Measurements from ENCODE around the gene CDV3. TPM values are rescaled to one million over a fixed set of nuclear protein-coding genes. Genes with fewer than 3 reads are reported as not detected.
"Not testable (repeated sequence)": the region's sequence is repeated elsewhere in the genome, so short reads cannot be mapped to it uniquely, and the experiment has no call there.

CDV3 gene
- total and polyA plus RNA-seq, 3 donors from 2014 or later = 104 to 179 (median 135) TPM

DNA sequence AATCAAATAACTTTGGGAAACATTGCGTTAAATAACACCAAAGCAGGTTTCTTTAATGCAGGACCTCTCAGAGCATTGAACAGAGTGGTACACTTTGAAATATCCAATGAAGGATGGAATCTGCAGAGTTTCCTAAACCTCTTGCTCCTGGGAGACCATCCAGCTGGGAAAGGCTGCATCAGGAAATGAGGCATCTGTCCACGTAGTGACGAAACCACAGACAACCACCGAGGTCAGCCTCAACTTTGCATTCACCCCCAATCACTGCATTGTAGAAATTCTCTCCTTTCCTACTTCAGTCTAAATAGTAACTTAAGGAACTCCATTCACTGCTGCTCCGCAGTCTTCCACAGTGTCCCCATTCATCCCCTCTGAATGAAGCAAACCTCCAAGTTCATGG is 41.5 kb upstream of the CDV3 start:
- 69 to 72% methylated on average over 5 of the region's 5 CpGs for WGBS, 2 donors
- intact Hi-C loops (cut with DNase I; ENCODE audit: low total_unique reads) = no loop called here
- no peak overlapping the region for H3K27ac ChIP-seq
- no peak for DNase-seq
- TF ChIP-seq POLR2A (IDR thresholded peaks at IDR 0.05) = no peak
- TF ChIP-seq, protein P1, sequence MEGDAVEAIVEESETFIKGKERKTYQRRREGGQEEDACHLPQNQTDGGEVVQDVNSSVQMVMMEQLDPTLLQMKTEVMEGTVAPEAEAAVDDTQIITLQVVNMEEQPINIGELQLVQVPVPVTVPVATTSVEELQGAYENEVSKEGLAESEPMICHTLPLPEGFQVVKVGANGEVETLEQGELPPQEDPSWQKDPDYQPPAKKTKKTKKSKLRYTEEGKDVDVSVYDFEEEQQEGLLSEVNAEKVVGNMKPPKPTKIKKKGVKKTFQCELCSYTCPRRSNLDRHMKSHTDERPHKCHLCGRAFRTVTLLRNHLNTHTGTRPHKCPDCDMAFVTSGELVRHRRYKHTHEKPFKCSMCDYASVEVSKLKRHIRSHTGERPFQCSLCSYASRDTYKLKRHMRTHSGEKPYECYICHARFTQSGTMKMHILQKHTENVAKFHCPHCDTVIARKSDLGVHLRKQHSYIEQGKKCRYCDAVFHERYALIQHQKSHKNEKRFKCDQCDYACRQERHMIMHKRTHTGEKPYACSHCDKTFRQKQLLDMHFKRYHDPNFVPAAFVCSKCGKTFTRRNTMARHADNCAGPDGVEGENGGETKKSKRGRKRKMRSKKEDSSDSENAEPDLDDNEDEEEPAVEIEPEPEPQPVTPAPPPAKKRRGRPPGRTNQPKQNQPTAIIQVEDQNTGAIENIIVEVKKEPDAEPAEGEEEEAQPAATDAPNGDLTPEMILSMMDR (IDR thresholded peaks at IDR 0.05) = no peak
- no peak overlapping the region for H3K4me3 ChIP-seq
- H3K27me3 ChIP-seq = no peaks in the 10 kb centered on the region
- peaks cover 13% of the 10 kb centered on the region for H3K4me1 ChIP-seq
- no peaks in the 10 kb centered on the region for H3K9me3 ChIP-seq
- H3K36me3 ChIP-seq (ENCODE audit: low read depth, missing control alignments) = no peaks in the 10 kb centered on the region

DNA sequence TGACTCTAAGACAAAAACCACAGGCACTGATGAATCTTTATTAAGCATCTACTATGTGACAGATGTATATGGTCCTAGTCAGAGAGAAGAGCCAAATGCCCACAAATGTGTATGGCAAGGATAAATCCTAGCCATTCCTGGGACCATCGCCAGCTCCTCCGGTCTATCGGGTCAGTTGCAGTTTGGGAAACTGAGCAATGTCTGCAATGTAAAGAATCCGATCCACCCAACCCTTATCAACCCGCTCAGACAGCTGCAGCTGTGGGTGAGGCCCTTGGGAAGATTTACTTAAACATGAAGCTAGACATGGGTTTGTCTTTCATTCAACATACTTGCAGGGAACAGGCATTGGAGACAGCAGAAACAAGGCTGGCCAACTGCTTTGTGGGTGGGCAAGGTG is 40.5 kb upstream of the CDV3 start:
- WGBS, 2 donors = 74 to 76% methylated on average over 5 of the region's 5 CpGs
- DNase-seq = no peak
- no peak overlapping the region for H3K4me3 ChIP-seq
- H3K27ac ChIP-seq = no peak overlapping the region
- no peak for TF ChIP-seq POLR2A (IDR thresholded peaks at IDR 0.05)
- TF ChIP-seq, protein P1 (IDR thresholded peaks at IDR 0.05) = no peak
- H3K36me3 ChIP-seq (ENCODE audit: low read depth, missing control alignments) = no peaks in the 10 kb centered on the region
- no peaks in the 10 kb centered on the region for H3K9me3 ChIP-seq
- H3K27me3 ChIP-seq = no peaks in the 10 kb centered on the region
- H3K4me1 ChIP-seq = peaks cover 13% of the 10 kb centered on the region
- intact Hi-C loops (cut with DNase I; ENCODE audit: low total_unique reads) = no loop called here

DNA sequence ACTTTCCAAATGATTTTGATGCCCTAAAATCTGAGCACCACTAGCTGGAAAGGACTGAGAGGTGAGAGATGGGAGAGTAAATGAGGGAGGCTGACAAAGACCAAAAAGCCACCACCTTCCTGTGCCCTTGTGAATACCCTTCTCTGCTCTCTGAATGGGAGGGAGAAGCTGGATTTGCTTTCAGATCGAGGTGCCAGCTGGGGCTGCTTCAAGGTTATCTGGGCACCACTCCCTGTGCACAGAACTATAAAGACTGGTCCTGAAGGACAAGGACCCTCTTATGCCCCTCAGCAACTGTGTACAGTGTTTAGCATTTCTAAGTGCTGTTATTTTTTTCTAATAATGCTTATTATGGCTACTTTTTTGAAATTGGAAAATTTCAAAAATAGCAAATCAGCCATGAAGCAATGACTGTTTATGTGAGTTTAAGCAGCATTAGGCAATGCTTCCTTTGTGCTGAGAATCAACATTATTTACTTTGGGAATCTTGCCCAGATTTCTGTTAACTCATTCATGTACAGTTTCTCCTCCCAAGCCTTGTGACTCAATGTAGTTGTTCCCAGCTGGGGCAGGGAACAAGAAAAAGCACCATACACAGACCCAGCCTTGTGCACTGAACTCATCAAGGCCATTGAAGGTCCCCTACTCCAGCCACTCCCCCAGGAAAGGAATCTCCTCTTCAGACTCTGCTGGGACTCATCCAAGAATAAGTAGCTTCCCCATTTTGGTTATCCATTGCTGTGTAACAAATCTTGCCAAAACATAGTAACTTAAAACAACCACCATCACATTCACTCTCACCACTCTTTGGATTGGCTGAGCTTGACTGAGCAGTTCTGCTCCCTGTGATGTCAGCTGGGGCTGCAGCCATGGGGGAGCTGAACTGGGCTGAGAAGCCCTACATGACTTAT is 37.3 kb upstream of the CDV3 start:
- Histone ChIP-seq H3K27me3 (no peaks in the 10 kb centered on the region), H3K27ac (no peak overlapping the region), H3K4me1 (peaks cover 13% of the 10 kb centered on the region), H3K4me3 (no peak overlapping the region), H3K36me3 (ENCODE audit: low read depth, missing control alignments) (no peaks in the 10 kb centered on the region), H3K9me3 (no peaks in the 10 kb centered on the region)
- DNase-seq = peak; percentile 52
- 15 to 40% methylated on average over 1 of the region's 1 CpG for WGBS, 2 donors
- intact Hi-C loops (cut with DNase I; ENCODE audit: low total_unique reads) = no loop called here
- TF ChIP-seq, protein P1 (IDR thresholded peaks at IDR 0.05) = no peak
- TF ChIP-seq POLR2A (IDR thresholded peaks at IDR 0.05) = no peak

DNA sequence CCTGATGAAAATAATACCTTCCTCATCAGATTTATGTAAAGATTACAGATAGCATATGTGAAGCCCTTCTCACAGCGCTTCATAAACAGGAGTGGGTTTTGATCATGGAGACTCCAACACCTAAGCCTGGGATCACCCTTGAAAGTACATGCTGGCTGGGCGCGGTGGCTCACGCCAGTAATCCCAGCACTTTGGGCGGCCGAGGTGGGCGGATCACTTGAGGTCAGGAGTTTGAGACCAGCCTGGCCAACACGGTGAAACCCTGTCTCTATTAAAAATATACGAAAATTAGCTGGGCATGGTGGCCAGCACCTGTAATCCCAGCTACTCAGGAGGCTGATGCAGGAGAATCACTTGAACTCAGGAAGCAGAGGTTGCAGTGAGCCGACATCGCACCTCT is 36.4 kb upstream of the CDV3 start:
- peaks cover 13% of the 10 kb centered on the region for H3K4me1 ChIP-seq
- intact Hi-C loops (cut with DNase I; ENCODE audit: low total_unique reads); H3K4me3 ChIP-seq; H3K36me3 ChIP-seq (ENCODE audit: low read depth, missing control alignments); H3K9me3 ChIP-seq; H3K27me3 ChIP-seq; DNase-seq; H3K27ac ChIP-seq: not testable (repeated sequence)
- 88 to 91% methylated on average over 11 of the region's 11 CpGs for WGBS, 2 donors

DNA sequence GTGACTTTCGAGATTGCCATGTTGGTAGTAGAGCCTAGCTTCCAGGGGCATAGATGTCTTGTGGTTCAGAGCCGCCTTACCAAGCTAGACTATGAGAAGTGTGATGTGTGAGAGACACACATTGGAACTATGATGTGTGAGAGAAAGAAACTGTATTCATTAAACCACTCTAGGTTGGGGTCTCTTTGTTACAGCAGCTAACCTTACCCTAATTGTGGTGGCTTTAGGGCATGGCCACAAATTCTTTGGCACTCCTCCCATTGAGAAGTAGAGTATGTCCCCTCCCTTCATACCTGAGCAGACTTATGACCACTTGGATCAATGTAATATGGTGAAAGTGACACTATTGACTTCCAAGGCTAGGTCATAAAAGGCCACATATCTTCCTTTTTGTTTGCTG is 35.3 kb upstream of the CDV3 start:
- H3K27me3 ChIP-seq = no peaks in the 10 kb centered on the region
- no peak overlapping the region for H3K27ac ChIP-seq
- no peak overlapping the region for H3K4me3 ChIP-seq
- no peak for DNase-seq
- no peaks in the 10 kb centered on the region for H3K36me3 ChIP-seq (ENCODE audit: low read depth, missing control alignments)
- WGBS, 2 donors = 94 to 100% methylated on average over 2 of the region's 2 CpGs
- H3K4me1 ChIP-seq = peaks cover 13% of the 10 kb centered on the region
- intact Hi-C loops (cut with DNase I; ENCODE audit: low total_unique reads) = no loop called here
- H3K9me3 ChIP-seq = no peaks in the 10 kb centered on the region
- TF ChIP-seq, protein P1 (IDR thresholded peaks at IDR 0.05) = no peak
- TF ChIP-seq POLR2A (IDR thresholded peaks at IDR 0.05) = no peak
